Gastrocnemius medialis (tissue), 4 donors: ENCODE data around the gene RFX7.

ENCODE experiments used
- CTCF ChIP-seq, 5 experiments: fragments of 450-650 bp in 3 of 5; fragments of 200-600 bp in 2 of 5; sonication (generic) in 2 of 5; IDR thresholded peaks in 4 of 5; conservative IDR thresholded peaks in 1 of 5; 1 replicate in 4 of 5; 2 replicates in 1 of 5; pipeline ENCODE4 v1.5.1; 2016 to 2019; ENCODE audit warnings: antibody characterized with exemption in 5 of 5, mild to moderate bottlenecking in 3 of 5, moderate library complexity in 3 of 5
- POLR2A ChIP-seq, 2 donors: fragments of 450-650 bp; IDR thresholded peaks; one replicate each; pipeline ENCODE4 v1.6.1; 2017; ENCODE audit warnings: antibody characterized with exemption in 2 of 2, mild to moderate bottlenecking in 2 of 2, moderate library complexity in 2 of 2

- TF ChIP-seq CTCF (IDR thresholded peaks at IDR 0.05 in 4 of 5, conservative IDR thresholded peaks at IDR 0.05 in 1 of 5) = no peak
- no peak for TF ChIP-seq POLR2A (IDR thresholded peaks at IDR 0.05)
These were observed 69.0 kb downstream of the RFX7 start for GRCh38 chr15:56174649-56175048.
